HepG2 (cell line): ENCODE data around the gene CACNG4. TPM values are rescaled to one million over a fixed set of nuclear protein-coding genes. Genes with fewer than 3 reads are reported as not detected.

Experiments
- ATAC-seq: fragments of 200-7000 bp; cut with Tn5 transposase; 3 replicates; pipeline ENCODE4 v1.9.1; 2020; ENCODE audit warnings: mild to moderate bottlenecking, moderate library complexity
- BruUV-seq: library from RNA; stranded (reverse); fragments of 400-500 nt; replicated peaks from 2 replicates; lab custom pipeline; 2021; lab: Mats Ljungman, UMichigan
- CTCF ChIA-PET: fragments of 300-600 bp; formaldehyde crosslinking; extraction: SDS; loops from one replicate; lab custom pipeline; 2021; ENCODE audit warnings: low total read pairs, inconsistent platforms, low intra/inter-chr PET ratio; lab: Yijun Ruan, JAX
- POLR2A ChIA-PET: fragments of 350-600 bp; sonication (Branson Sonifier 250); formaldehyde crosslinking; loops from one replicate; lab custom pipeline; 2020; ENCODE audit warnings: antibody characterized with exemption, inconsistent platforms; lab: Yijun Ruan, JAX
- DNase-seq: peaks from one replicate; pipeline ENCODE4 v3.0.0-alpha.2; 2015; ENCODE audit warnings: low spot score
- FAIRE-seq: peaks from 3 replicates; lab custom pipeline; 2011; peaks lifted over from hg19 to GRCh38; lab: Jason Lieb, UNC
- H2AFZ ChIP-seq: one replicate; pipeline ENCODE4 v1.6.1; 2011; ENCODE audit warnings: low read length, inconsistent platforms
- H3K27ac ChIP-seq: fragments of 300-600 bp; 3 replicates; pipeline ENCODE4 v1.8.0; 2011; ENCODE audit warnings: mixed run types, mild to moderate bottlenecking, mixed read lengths, low read length, inconsistent platforms; ENCODE audit not compliant: insufficient read depth; ENCODE audit errors: extremely low read length
- H3K27me3 ChIP-seq, 2 experiments: fragments of 200-600 bp in 1 of 2; 2 replicates in 1 of 2; 3 replicates in 1 of 2; pipeline versions ENCODE4 v1.6.0 to v1.8.0; 2011; ENCODE audit warnings: low read length in 2 of 2, mild to moderate bottlenecking in 2 of 2, moderate library complexity in 2 of 2, inconsistent platforms in 1 of 2; ENCODE audit not compliant: insufficient read depth in 2 of 2, control insufficient read depth in 1 of 2
- H3K36me3 ChIP-seq, 2 experiments: fragments of 200-600 bp in 1 of 2; replicated peaks in 1 of 2; 2 replicates in 1 of 2; 3 replicates in 1 of 2; pipeline versions ENCODE4 v1.5.1 to v1.8.0; 2011; ENCODE audit warnings: low read length in 2 of 2, inconsistent platforms in 1 of 2; ENCODE audit not compliant: insufficient read depth in 2 of 2, control insufficient read depth in 1 of 2
- H3K4me1 ChIP-seq: 2 replicates; pipeline ENCODE4 v1.5.1; 2012; ENCODE audit warnings: low read length, inconsistent platforms; ENCODE audit not compliant: insufficient read depth
- H3K4me2 ChIP-seq: 2 replicates; pipeline ENCODE4 v1.6.0; 2011; ENCODE audit warnings: low read depth, low read length, inconsistent platforms
- H3K4me3 ChIP-seq, 3 experiments: fragments of 200-600 bp in 1 of 3; sonication (generic), shearing (Covaris generic) in 1 of 3; replicated peaks in 1 of 3; 2 replicates each; pipeline ENCODE4 v1.5.1; 2011 to 2016; ENCODE audit warnings: low read length in 3 of 3, inconsistent platforms in 2 of 3, low read depth in 2 of 3, mild to moderate bottlenecking in 2 of 3, control low read depth in 1 of 3, mixed read lengths in 1 of 3; ENCODE audit not compliant: insufficient read depth in 1 of 3
- H3K79me2 ChIP-seq: one replicate; pipeline ENCODE4 v1.6.1; 2011; ENCODE audit warnings: low read length, inconsistent platforms; ENCODE audit not compliant: insufficient read depth
- H3K9ac ChIP-seq: 2 replicates; pipeline ENCODE4 v1.6.0; 2011; ENCODE audit warnings: mild to moderate bottlenecking, low read depth, low read length, inconsistent platforms; ENCODE audit not compliant: insufficient read depth
- H3K9me3 ChIP-seq: 2 replicates; pipeline ENCODE4 v1.5.1; 2012; ENCODE audit warnings: mild to moderate bottlenecking, low read length
- H4K20me1 ChIP-seq: 2 replicates; pipeline ENCODE4 v1.6.0; 2011; ENCODE audit warnings: inconsistent platforms, mild to moderate bottlenecking, low read length, moderate library complexity; ENCODE audit not compliant: insufficient read depth
- HES4 ChIP-seq: sonication (generic); formaldehyde crosslinking; IDR thresholded peaks from 2 replicates; pipeline ENCODE4 v1.9.0; 2021; ENCODE audit warnings: mild to moderate bottlenecking, missing genetic modification reagents, borderline replicate concordance
- NONO ChIP-seq, 2 experiments: fragments of 450-650 bp in 1 of 2; sonication (generic) in 1 of 2; formaldehyde crosslinking in 1 of 2; IDR thresholded peaks in 1 of 2; conservative IDR thresholded peaks in 1 of 2; 2 replicates each; pipeline versions ENCODE4 v1.6.1 to v1.8.0; 2017 to 2022; ENCODE audit warnings: mild to moderate bottlenecking in 1 of 2, missing genetic modification reagents in 1 of 2, moderate library complexity in 1 of 2
- POLR2G ChIP-seq: fragments of 200-400 bp; formaldehyde crosslinking; IDR thresholded peaks from 2 replicates; pipeline ENCODE4 v1.6.1; 2018; ENCODE audit warnings: mild to moderate bottlenecking, low read depth, low read length, moderate library complexity
- PRMT3 ChIP-seq: sonication (generic); formaldehyde crosslinking; IDR thresholded peaks from 2 replicates; pipeline ENCODE4 v1.8.1; 2022; ENCODE audit warnings: low read depth, mild to moderate bottlenecking, moderate library complexity, missing genetic modification reagents, borderline replicate concordance
- RAD51 ChIP-seq: fragments of 450-650 bp; IDR thresholded peaks from 2 replicates; pipeline ENCODE4 v1.6.1; 2016; ENCODE audit warnings: borderline replicate concordance
- ZEB1 ChIP-seq: IDR thresholded peaks from 2 replicates; pipeline ENCODE4 v1.6.1; 2012; ENCODE audit warnings: mild to moderate bottlenecking, low read depth, inconsistent platforms; ENCODE audit not compliant: insufficient replicate concordance
- ZNF230 ChIP-seq: sonication (generic); formaldehyde crosslinking; IDR thresholded peaks from 2 replicates; pipeline ENCODE4 v1.4.0; 2020; ENCODE audit warnings: mild to moderate bottlenecking, missing genetic modification reagents
- ZNF232 ChIP-seq: sonication (generic); formaldehyde crosslinking; IDR thresholded peaks from 2 replicates; pipeline ENCODE4 v1.4.0; 2020; ENCODE audit warnings: missing genetic modification reagents, borderline replicate concordance
- ZNF256 ChIP-seq: sonication (generic); formaldehyde crosslinking; conservative IDR thresholded peaks from 2 replicates; pipeline ENCODE4 v1.4.0; 2020; ENCODE audit warnings: missing genetic modification reagents
- WGBS: methylation state at CpG from one replicate; pipeline ENCODE4 v1.1.6; 2017; ENCODE audit warnings: low lambda C conversion rate; 5-methylcytosine and 5-hydroxymethylcytosine counted together
- in situ Hi-C: cut with HindIII; loops from 2 replicates; pipeline ENCODE4 v1.10.0; 2017; ENCODE audit warnings: low pct_unique_long_range_greater_than_20kb; ENCODE audit not compliant: extremely low pct_ligation_motif_present
- intact Hi-C: fragments of 100-400 bp; cut with micrococcal nuclease; formaldehyde crosslinking; loops from one replicate; pipeline ENCODE4 v1.10.0; 2022; ENCODE audit not compliant: unreplicated experiment
- polyA plus RNA-seq, 8 experiments: library from polyadenylated mRNA; depleted of rRNA in 3 of 8; stranded (reverse) in 7 of 8; unstranded in 1 of 8; fragments of >200 nt; fragmentation: Illumina TruSeq in 4 of 8; extraction: Trizol in 4 of 8; gene quantifications; 2 replicates each; pipeline versions ENCODE4 v1.2.1 to v1.2.3, GENCODE V29; 2011 to 2016; ENCODE audit warnings: low read depth in 4 of 8, missing spikeins in 1 of 8, mixed read lengths in 1 of 8; ENCODE audit not compliant: insufficient read depth in 1 of 8
- total RNA-seq, 5 experiments: library from RNA; depleted of rRNA; stranded (reverse); fragments of >200 nt; fragmentation: Illumina TruSeq; extraction: Trizol; gene quantifications; 2 replicates each; pipeline ENCODE4 v1.2.3, GENCODE V29; 2016; ENCODE audit warnings: low read depth in 1 of 5
- TF ChIP-seq, protein P1 (sequence below): IDR thresholded peaks from 2 replicates; pipeline ENCODE4 v1.6.1; 2016
- TF ChIP-seq, protein P2 (sequence below): sonication (generic); formaldehyde crosslinking; IDR thresholded peaks from 2 replicates; pipeline ENCODE4 v1.4.0; 2020; ENCODE audit warnings: missing genetic modification reagents

The CACNG4 gene
- total and polyA plus RNA-seq, 2 of the 13 experiments (the other 11 are each of a cell fraction or from before 2014, with no cell fraction given), result 0.09 TPM

DNA sequence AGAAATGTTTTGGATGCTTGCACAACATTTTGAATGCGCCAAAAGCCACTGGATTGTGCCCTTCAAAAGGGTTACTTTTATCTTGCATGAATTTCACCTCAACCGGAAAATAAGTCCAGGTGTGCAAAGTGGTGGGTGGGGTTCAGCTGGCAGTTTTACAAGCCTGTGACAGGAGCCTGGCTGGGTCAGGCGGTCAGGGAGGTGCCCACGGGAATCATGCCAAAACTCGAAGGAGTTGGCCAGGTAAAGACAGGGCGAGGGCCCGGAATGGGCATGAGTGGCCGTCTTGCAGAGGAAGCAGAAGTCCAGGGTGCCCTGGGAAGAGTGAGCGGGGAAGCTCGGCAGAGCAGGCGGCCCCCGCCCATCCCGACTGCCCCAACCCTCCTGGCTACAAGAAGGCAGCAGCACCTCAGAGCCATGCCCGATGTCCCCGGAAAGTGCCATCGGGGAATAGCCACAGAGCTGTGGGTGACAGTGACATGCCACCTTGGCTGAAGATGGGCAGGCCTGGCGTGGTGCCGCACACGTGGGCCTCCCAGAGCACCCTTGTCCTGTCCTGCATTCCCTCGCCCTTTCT is 60.8 kb downstream of the CACNG4 start:
- Histone ChIP-seq H3K4me2 (no peak overlapping the region), H3K27ac (no peak overlapping the region), H3K27me3 (peaks cover 10 to 34% of the 10 kb centered on the region in 2 experiments; a peak in 3 of 5 replicates), H2AFZ (no peak overlapping the region), H3K4me3 (no peak overlapping the region), H3K36me3 (no peaks in the 10 kb centered on the region), H3K4me1 (peaks cover 6% of the 10 kb centered on the region), H4K20me1 (no peaks in the 10 kb centered on the region), H3K79me2 (no peaks in the 10 kb centered on the region), H3K9me3 (no peaks in the 10 kb centered on the region), H3K9ac (no peak overlapping the region)
- TF ChIP-seq, protein P1, sequence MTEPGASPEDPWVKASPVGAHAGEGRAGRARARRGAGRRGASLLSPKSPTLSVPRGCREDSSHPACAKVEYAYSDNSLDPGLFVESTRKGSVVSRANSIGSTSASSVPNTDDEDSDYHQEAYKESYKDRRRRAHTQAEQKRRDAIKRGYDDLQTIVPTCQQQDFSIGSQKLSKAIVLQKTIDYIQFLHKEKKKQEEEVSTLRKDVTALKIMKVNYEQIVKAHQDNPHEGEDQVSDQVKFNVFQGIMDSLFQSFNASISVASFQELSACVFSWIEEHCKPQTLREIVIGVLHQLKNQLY, result no peak
- no peak for TF ChIP-seq PRMT3 (CRISPR knock-in tag)
- no peak for TF ChIP-seq ZNF232 (CRISPR knock-in tag)
- TF ChIP-seq POLR2G, result no peak
- no peak for TF ChIP-seq ZNF256 (CRISPR knock-in tag)
- no peak for FAIRE-seq
- 50% methylated on average over 18 of the region's 20 CpGs for WGBS
- intact Hi-C loops (no loop called here), in situ Hi-C loops (no loop called here)
- CTCF ChIA-PET, result no interaction called here
- BruUV-seq, result no TSS peak
- no peak; the same call in 2 of the 3 replicates for ATAC-seq
- DNase-seq, result no peak
- POLR2A ChIA-PET, result no interaction called here

DNA sequence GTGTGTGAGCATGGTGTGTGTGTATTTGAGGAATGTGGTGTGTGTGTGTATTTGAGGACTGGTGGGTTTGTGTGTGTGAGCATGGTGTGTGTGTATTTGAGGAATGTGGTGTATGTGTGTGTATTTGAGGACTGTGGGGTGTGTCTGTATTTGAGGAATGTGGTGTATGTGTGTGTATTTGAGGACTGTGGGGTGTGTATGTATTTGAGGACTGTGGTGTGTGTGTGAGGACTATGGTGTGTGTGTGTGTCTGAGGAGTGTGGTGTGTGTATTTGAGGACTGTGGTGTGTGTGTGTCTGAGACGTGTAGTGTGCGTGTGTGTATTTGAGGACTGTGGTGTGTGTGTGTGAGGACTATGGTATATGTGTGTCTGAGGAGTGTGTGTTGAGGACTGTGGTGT is 61.8 kb downstream of the CACNG4 start:
- FAIRE-seq (peak; percentile 61), ATAC-seq (no peak), DNase-seq (no peak)
- CTCF ChIA-PET, result no interaction called here
- Histone ChIP-seq H3K4me2 (no peak overlapping the region), H3K27ac (no peak overlapping the region), H3K27me3 (peaks cover 7 to 35% of the 10 kb centered on the region in 2 experiments; a peak in 3 of 5 replicates), H2AFZ (no peak overlapping the region), H3K9ac (no peak overlapping the region), H3K4me3 (no peak overlapping the region), H4K20me1 (no peaks in the 10 kb centered on the region), H3K4me1 (no peaks in the 10 kb centered on the region), H3K36me3 (no peaks in the 10 kb centered on the region), H3K9me3 (no peaks in the 10 kb centered on the region), H3K79me2 (no peaks in the 10 kb centered on the region)
- in situ Hi-C loops (no loop called here), intact Hi-C loops (no loop called here)
- BruUV-seq, result no TSS peak
- POLR2A ChIA-PET, result no interaction called here
- WGBS, result 58% methylated on average over 2 of the region's 2 CpGs
- TF ChIP-seq HES4 (CRISPR knock-in tag), result no peak
- no peak for TF ChIP-seq ZEB1
- TF ChIP-seq NONO (IDR thresholded peaks at IDR 0.05), result peak; percentile 51; the same call in 1 of the 2 replicates
- no peak for TF ChIP-seq NONO (CRISPR knock-in tag; conservative IDR thresholded peaks at IDR 0.05)
- no peak for TF ChIP-seq ZNF230 (CRISPR knock-in tag)
- TF ChIP-seq RAD51, result 0 out of 2 replicates have a peak, but pooled peaks have one; percentile 4
- TF ChIP-seq, protein P2, sequence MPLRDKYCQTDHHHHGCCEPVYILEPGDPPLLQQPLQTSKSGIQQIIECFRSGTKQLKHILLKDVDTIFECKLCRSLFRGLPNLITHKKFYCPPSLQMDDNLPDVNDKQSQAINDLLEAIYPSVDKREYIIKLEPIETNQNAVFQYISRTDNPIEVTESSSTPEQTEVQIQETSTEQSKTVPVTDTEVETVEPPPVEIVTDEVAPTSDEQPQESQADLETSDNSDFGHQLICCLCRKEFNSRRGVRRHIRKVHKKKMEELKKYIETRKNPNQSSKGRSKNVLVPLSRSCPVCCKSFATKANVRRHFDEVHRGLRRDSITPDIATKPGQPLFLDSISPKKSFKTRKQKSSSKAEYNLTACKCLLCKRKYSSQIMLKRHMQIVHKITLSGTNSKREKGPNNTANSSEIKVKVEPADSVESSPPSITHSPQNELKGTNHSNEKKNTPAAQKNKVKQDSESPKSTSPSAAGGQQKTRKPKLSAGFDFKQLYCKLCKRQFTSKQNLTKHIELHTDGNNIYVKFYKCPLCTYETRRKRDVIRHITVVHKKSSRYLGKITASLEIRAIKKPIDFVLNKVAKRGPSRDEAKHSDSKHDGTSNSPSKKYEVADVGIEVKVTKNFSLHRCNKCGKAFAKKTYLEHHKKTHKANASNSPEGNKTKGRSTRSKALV (CRISPR knock-in tag), result no peak
